GM12878 (cell line): ENCODE data around the gene NOD2.

Experiments used
- CHD4 ChIP-seq: fragments of 200-600 bp; sonication (generic); IDR thresholded peaks from 2 replicates; pipeline ENCODE4 v1.6.1; 2016; ENCODE audit warnings: mild to moderate bottlenecking
- CTCF ChIP-seq, 3 experiments: IDR thresholded peaks in 2 of 3; conservative IDR thresholded peaks in 1 of 3; 2 replicates each; pipeline ENCODE4 v1.5.1; 2011; ENCODE audit warnings: low read depth in 3 of 3, low read length in 3 of 3, mild to moderate bottlenecking in 3 of 3, control low read depth in 2 of 3, moderate library complexity in 2 of 3, inconsistent platforms in 1 of 3, mixed read lengths in 1 of 3; ENCODE audit not compliant: control insufficient read depth in 2 of 3, insufficient read depth in 1 of 3; ENCODE audit errors: extremely low read depth in 1 of 3
- FOS ChIP-seq: IDR thresholded peaks from 3 replicates; pipeline ENCODE4 v1.6.1; 2011; ENCODE audit warnings: borderline replicate concordance; ENCODE audit not compliant: insufficient read length; ENCODE audit errors: extremely low read depth
- JUND ChIP-seq: IDR thresholded peaks from 2 replicates; pipeline ENCODE4 v1.6.1; 2012; ENCODE audit warnings: low read depth, mild to moderate bottlenecking, low read length, improper control_type of control experiment, moderate library complexity
- KDM1A ChIP-seq: fragments of 200-600 bp; sonication (generic); IDR thresholded peaks from 2 replicates; pipeline ENCODE4 v1.6.1; 2016; ENCODE audit warnings: borderline replicate concordance
- POLR2A ChIP-seq: IDR thresholded peaks from 2 replicates; pipeline ENCODE4 v1.6.1; 2011; ENCODE audit warnings: low read depth, mild to moderate bottlenecking, low read length
- POLR2AphosphoS5 ChIP-seq: IDR thresholded peaks from 2 replicates; pipeline ENCODE4 v1.6.1; 2011; ENCODE audit warnings: mild to moderate bottlenecking, low read length, inconsistent platforms
- SREBF2 ChIP-seq: IDR thresholded peaks from 2 replicates; pipeline ENCODE4 v1.6.1; 2012; ENCODE audit warnings: mild to moderate bottlenecking, low read length
- ZNF274 ChIP-seq: IDR thresholded peaks from one replicate; pipeline ENCODE4 v1.8.0; 2011; ENCODE audit not compliant: insufficient read length, insufficient read depth
- ZNF384 ChIP-seq: IDR thresholded peaks from 2 replicates; pipeline ENCODE4 v1.6.1; 2012; ENCODE audit warnings: low read depth, mild to moderate bottlenecking, low read length, improper control_type of control experiment, borderline replicate concordance

GRCh38 chr16:50722405-50722737 is 29.0 kb downstream of the NOD2 start:
- TF ChIP-seq CHD4 (no peak), ZNF384 (no peak), POLR2AphosphoS5 (no peak), ZNF274 (no peak), FOS (no peak), JUND (no peak), SREBF2 (no peak), POLR2A (no peak), KDM1A (no peak), CTCF (IDR thresholded peaks at IDR 0.05 in 2 of 3, conservative IDR thresholded peaks at IDR 0.05 in 1 of 3; ENCODE audit: control insufficient read depth in 2 of 3, extremely low read depth in 1 of 3, insufficient read depth in 1 of 3, low read depth in 3 of 3, low read length in 3 of 3) (no peak)
